HL-60 (cell line): ENCODE measurements around the gene FADD.
"Not testable (repeated sequence)": the region's sequence is repeated elsewhere in the genome, so short reads cannot be mapped to it uniquely, and the experiment has no call there.

Experiments used
- DNase-seq, 2 experiments: peaks; one replicate each; pipeline ENCODE4 v3.0.0-alpha.2; 2010 to 2020; ENCODE audit warnings: low read depth in 1 of 2, low spot score in 1 of 2
- H3K27ac ChIP-seq: fragments of 250-450 bp; sonication (Bioruptor Pico); replicated peaks from 2 replicates; pipeline ENCODE4 v1.5.1; 2020; ENCODE audit warnings: mild to moderate bottlenecking, moderate library complexity
- H3K27me3 ChIP-seq: fragments of 250-450 bp; sonication (Bioruptor Pico); 2 replicates; pipeline ENCODE4 v1.5.1; 2021; ENCODE audit warnings: mild to moderate bottlenecking, moderate library complexity; ENCODE audit not compliant: insufficient read depth, poor library complexity, severe bottlenecking
- H3K4me3 ChIP-seq: replicated peaks from 2 replicates; pipeline ENCODE4 v1.5.1; 2011; ENCODE audit warnings: mild to moderate bottlenecking, control low read depth, low read length; ENCODE audit not compliant: insufficient read depth
- CTCF ChIP-seq: IDR thresholded peaks from one replicate; pipeline ENCODE4 v1.5.1; 2011; ENCODE audit warnings: low read length, control low read depth, inconsistent platforms; ENCODE audit not compliant: insufficient read depth
- GABPA ChIP-seq: IDR thresholded peaks from 2 replicates; pipeline ENCODE4 v1.6.1; 2012; ENCODE audit warnings: low read depth
- POLR2AphosphoS5 ChIP-seq: IDR thresholded peaks from 2 replicates; pipeline ENCODE4 v1.6.1; 2012; ENCODE audit warnings: low read depth
- REST ChIP-seq: IDR thresholded peaks from 2 replicates; pipeline ENCODE4 v1.6.1; 2012; ENCODE audit warnings: low read depth; ENCODE audit not compliant: insufficient replicate concordance
- SPI1 ChIP-seq: IDR thresholded peaks from 2 replicates; pipeline ENCODE4 v1.6.1; 2012; ENCODE audit warnings: low read depth, mild to moderate bottlenecking, borderline replicate concordance

FADD gene

GRCh38 chr11:70212227-70212811 lies 9.2 kb downstream of the FADD start:
- no peak overlapping the region for H3K27ac ChIP-seq
- H3K4me3 ChIP-seq, result no peak overlapping the region
- no peak for TF ChIP-seq REST
- no peak for DNase-seq
- no peaks in the 10 kb centered on the region for H3K27me3 ChIP-seq

- H3K4me3 ChIP-seq, H3K27me3 ChIP-seq, H3K27ac ChIP-seq, DNase-seq: not testable (repeated sequence)
These were observed 14.3 kb downstream of the FADD start for GRCh38 chr11:70217388-70217787.

GRCh38 chr11:70218076-70218475 lies 15.0 kb downstream of the FADD start:
- not testable (repeated sequence) for DNase-seq, H3K27me3 ChIP-seq, H3K27ac ChIP-seq, H3K4me3 ChIP-seq

- peak; percentile 83 to 87 for DNase-seq
- no peak overlapping the region for H3K4me3 ChIP-seq
- H3K27me3 ChIP-seq, result no peaks in the 10 kb centered on the region
- peak overlapping the region; percentile 60 for H3K27ac ChIP-seq
- no peak for TF ChIP-seq SPI1
- no peak for TF ChIP-seq CTCF
- no peak for TF ChIP-seq REST
- no peak for TF ChIP-seq GABPA
- TF ChIP-seq POLR2AphosphoS5, result no peak
These were observed 17.0 kb downstream of the FADD start for GRCh38 chr11:70220136-70220535.

- Histone ChIP-seq H3K27me3 (no peaks in the 10 kb centered on the region), H3K27ac (peak overlapping the region; percentile 60), H3K4me3 (no peak overlapping the region)
- TF ChIP-seq CTCF, result no peak
- no peak for TF ChIP-seq SPI1
- no peak for TF ChIP-seq GABPA
- no peak for TF ChIP-seq POLR2AphosphoS5
- no peak for TF ChIP-seq REST
- no peak for DNase-seq
These were observed 17.8 kb downstream of the FADD start for GRCh38 chr11:70220920-70221319.
